ENCODE data around the gene CHMP2A.

The CHMP2A gene

DNA sequence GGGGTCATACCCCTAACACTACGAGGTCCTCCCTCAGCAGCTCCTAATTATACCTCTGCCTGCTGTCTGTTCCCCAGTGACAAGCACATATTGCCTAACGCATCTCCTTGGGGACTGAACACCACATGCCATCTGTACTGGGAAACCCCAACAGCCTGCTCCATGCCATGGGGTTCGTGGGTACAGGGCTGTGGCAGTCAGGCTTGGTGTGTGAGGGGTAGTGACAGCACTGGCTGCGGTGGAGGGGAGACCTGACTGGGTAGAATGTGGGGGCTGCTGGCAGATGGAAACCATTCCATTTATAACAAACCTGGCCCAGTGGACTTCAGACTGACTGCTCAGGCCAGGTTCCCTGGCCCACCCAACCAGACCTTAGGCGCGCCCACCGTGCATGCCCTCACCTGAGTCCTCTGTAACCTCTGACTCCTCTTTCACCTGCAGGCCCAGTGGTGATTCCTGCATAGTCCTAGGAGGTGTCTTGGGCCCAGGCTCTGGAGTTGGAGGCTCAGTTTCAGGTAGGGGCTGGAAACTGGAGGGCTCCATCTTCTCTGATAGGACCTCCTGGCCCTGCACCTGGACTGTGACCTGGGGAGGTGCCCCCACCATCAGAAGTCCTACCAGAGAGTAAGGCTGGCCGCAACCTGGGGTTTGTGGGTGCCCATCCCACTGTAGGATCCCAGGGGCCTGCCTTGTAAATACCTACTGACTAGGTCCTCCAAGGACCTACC is 15.2 kb upstream of the CHMP2A start:
- no peak for DNase-seq (ENCODE audit: low read depth)

DNA sequence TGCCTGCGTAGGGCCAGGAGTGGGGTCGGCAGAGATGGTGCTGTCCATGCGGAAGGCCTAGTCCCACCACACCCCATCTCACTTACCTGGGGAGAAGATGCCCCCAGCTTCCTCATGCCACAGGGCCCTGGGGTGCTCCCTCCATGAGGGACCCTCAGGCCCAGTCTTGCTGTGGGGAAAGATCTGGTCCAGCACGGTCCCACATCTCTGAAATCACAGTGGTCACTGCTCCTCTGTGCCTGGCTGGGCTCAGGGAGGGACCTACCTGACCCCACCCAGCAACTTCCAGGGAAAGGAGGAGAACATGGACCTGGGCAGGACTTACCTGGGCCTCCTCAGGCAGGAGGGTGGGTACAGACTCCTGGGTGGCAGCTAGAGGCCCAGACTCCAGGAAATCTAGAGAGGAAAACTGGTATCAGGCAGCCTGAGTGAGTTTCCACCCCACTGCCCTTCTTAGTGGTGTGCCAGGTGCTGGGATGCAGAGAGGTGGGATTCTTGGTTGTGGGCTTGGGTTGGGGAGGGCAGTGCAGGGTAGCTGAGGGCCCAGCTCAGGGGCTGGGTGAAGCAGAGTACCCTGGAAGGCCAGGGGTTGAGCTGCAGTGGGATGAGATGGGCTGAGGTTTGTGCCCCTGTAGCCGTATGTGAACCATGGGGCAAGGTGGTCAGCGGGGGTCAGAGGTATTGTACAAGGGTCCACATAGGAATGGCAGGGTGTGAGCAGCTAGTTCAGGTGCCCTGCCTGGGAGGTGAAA is 14.5 kb upstream of the CHMP2A start:
- no peak for DNase-seq (ENCODE audit: low read depth)

- DNase-seq (ENCODE audit: low read depth) = no peak
Measured at GRCh38 chr19:58568453-58569130, 13.7 kb upstream of the CHMP2A start.

GRCh38 chr19:58566989-58567388 is 12.1 kb upstream of the CHMP2A start:
- no peak for DNase-seq (ENCODE audit: low read depth)

GRCh38 chr19:58563823-58564222 is 8.9 kb upstream of the CHMP2A start:
- no peak for DNase-seq (ENCODE audit: low read depth)

GRCh38 chr19:58563034-58563573 is 8.2 kb upstream of the CHMP2A start:
- DNase-seq (ENCODE audit: low read depth) = no peak

- no peak for DNase-seq (ENCODE audit: low read depth)
Measured at GRCh38 chr19:58562122-58563033, 7.5 kb upstream of the CHMP2A start.

- no peak for DNase-seq (ENCODE audit: low read depth)
Measured at GRCh38 chr19:58561373-58562121, 6.6 kb upstream of the CHMP2A start.

DNA sequence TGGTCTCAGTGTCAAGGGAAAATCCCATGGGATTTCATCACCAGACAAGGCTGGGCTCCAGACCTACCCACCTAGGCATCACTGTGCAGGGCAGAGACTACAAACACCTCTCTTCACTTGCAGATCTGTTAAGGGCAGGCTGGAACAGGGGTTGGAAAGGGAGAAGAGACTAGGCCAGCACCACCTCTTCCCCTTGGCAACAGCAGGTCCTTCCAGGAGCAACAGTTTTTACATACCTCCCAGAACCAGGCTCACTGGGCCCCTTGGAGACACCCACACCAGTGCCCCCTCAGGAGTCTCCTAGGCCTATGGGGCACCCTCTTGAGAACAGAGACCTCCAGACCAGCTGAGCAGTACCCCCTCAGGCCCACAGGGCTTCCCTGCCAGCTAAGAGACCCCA is 6.0 kb upstream of the CHMP2A start:
- DNase-seq (ENCODE audit: low read depth) = no peak

DNA sequence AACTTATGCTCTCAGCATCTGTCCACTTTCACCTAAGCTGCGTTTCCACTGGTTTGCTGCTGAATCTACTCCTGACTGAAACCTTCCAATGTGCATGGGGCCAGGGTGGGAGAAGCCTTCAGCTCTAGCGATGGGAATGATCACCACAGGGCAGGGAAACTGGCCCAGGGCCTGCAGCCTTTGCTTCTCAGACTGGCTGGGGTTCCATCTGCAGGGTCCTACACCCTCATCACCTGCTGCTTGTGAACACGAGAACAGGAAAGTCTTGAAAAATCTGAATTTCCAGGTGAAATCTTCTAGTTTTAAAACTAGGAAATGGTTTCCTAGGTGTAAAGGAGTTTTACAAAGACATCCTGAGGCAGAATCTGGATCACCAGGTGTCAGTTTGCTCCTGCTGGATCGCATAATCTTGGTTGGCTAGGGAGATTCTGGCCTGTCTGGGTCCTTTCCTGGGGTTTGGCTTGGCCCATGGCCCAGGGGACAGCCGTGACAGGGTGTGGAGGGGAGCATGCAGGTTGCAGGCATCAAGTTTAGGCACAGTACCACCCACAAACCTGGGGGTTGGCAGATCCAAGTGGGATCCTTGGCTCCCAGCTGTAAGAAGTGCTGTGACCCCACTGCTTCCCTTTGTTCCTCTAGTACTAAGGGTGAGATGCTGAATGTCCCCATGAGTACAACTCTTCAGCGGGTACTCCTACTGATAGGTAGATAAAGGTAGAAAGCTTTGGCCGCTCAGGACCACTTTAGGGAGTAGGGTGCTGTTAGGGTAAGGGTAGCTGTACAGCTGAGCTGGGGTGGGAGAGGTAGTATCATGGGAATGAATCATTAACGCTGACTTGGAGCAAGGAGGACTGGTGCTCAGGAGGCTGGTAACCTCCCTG is 5.3 kb upstream of the CHMP2A start:
- DNase-seq (ENCODE audit: low read depth) = no peak

DNA sequence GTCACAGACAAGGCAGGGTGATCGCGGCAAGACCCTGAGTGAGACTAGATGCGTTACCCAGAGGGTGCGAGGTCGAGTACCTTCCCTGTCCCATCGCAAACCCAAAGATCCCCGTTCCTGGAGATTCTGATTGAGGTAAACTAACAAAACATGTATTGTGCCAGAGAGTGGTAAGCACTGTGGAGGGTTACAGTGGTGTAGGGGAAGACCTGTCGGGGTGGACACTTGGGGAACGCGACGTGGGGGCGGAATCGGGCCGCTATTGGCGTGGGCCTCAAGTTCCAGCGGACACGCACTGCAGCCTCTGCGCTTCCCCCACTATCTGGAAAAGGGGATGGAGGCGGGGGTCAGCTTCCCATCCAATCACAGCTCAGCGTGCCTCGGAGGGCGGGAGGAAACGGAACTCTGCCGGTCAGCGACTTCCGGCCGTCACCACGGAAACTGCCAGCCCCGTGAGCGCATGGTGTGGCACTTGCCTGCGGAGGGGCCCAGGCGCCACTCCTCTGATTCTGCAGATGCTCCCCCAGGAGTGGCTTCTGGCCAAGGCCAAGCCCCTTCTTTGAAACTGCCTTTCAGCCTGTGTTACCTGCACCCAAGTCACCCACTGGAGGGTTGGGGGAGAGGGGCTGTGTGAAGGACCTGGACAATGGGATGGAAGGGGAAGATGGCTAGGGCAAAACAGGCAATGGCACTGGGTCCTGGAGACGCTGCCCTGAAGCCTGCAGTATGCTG is 4.5 kb upstream of the CHMP2A start:
- DNase-seq (ENCODE audit: low read depth) = no peak

- peak; percentile 99 for DNase-seq (ENCODE audit: low read depth)
Measured at GRCh38 chr19:58558623-58559274, 3.8 kb upstream of the CHMP2A start.

DNA sequence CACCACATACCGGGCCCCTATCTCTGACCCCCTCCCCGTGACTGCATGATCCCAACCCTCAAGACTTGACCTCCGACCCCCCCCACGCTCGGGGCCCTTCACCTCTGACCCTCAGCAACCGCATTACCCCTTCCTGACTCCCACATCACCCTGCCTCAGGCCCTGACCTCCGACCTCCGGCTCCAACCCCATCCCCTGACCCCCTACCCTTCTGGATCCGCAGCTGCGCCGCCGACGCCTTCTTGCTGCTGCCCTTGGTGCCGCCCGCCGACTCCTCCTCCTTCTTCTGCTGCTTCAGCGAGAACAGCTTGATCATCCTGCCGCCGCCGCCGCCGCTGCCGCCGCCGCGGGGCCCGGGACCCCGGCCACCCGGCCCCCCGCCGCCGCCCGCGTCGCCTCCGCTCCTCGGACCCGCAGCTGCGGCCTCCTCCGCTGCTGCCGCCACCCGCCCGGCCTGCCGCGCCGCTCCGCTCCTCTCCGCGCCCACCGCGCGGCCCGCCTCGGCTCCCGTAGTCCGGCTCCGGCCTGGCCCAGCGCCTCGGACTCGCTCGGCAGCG is 3.2 kb upstream of the CHMP2A start, which contains the start of gene UBE2M:
UBE2M (minus strand) TSS at position 546 of the 557 bp plus-strand sequence; CDS start at position 316, 230 bp downstream.
- DNase-seq (ENCODE audit: low read depth) = no peak

- no peak for DNase-seq (ENCODE audit: low read depth)
Measured at GRCh38 chr19:58557221-58558065, 2.5 kb upstream of the CHMP2A start.

GRCh38 chr19:58556622-58557220 is 1.8 kb upstream of the CHMP2A start:
- no peak for DNase-seq (ENCODE audit: low read depth)

DNA sequence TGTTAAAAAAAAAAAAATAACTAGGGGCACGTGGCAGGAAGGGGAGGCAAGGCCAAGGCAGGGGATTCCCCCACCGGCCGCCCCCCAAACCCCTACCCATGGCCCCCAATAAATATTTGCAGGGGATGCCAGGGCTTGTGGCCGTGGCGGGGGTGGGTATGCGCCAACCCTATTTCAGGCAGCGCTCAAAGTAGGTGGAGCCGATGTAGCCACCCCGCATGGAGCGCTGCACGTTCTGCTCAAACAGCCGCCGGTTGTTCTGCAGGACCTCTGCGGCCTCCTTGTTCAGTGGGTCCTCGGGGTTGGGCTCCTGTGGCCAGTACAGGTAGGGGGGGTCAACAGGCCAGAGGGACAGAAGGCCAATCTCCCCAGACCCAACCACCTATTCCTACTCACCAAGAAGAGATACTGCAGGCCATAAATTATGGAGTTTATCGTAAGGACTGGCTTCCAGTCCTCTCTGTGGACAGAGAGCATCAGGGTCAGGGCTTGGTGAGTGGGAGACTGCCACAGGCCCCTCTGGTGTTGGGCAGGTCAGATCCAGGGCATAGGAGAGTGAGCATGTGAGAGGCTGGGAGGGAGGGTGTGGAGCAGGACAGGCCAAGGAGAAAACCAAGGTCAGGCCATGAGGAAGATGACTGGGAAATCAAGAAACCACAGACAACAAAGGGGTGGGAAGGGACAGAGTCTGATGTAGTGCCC is 1.2 kb upstream of the CHMP2A start:
- DNase-seq (ENCODE audit: low read depth) = no peak

Measured in stimulated activated CD8-positive, alpha-beta memory T cell treated with anti-CD3 and anti-CD28 coated beads, Interleukin-15, amount 100 ng/mL, for 1 hour (primary cell).